ENCODE data around the gene XYLB.
"Not testable (repeated sequence)": the region's sequence is repeated elsewhere in the genome, so short reads cannot be mapped to it uniquely, and the experiment has no call there.

The XYLB gene

DNA sequence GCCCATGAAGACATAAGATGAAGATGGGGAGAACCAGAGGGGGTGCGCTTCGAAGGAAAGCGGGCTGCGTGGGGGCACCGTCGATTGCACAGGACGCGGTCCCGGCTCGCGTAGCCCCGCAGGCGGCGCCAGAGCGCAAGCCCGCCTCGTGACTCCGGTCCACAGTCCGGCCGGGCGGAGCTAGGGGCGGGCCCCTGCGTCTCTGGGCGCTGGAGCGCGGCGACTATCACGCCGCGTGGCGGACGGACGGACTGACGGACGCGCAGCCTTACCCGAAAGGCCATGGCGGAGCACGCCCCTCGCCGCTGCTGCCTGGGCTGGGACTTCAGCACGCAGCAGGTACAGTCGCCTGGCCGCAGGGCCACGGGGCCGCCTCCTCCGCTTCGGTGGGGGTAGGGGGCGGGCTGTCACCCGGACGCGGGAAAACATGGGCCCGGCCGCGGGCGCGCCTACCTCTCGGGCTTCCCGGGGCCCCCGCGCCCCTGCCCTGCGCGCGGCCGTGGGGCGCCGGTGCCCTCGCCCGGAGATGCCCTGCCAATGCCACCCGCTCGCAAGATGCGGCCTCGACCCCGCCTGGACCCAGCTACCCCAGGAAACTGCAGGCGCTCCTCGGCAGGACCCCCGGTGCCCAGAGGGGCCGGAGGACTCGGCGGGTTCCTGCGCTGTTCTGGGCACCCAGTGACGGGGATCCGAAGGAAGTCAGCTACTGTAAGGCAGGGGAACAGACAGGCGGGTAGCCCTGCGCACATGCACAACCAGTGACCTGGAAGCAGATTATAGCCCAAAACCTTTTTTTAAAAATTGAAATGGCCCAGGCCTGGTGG is at the start of gene XYLB:
XYLB (plus strand) TSS at position 199 of the 824 bp plus-strand sequence; CDS start at position 283, 84 bp downstream.
- peak; percentile 47 to 53 for DNase-seq (ENCODE audit: low read depth in 2 of 2)

DNA sequence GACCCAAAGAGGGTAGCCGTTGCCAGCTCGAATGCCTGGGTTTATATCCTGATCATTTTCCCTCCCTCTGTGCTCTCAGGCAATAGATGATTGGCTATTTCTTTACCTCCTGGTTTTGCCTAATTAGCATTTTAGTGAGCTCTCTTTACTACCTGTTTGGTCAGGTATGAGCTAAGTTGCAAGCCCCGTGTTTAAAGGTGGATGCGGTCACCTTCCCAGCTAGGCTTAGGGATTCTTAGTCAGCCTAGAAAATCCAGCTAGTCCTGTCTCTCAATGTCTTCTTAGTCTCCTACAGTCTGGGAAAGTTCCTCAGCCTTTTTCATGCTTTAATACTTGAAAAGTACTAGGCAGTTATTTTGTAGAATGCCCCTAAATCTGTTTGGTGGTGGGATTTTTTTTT is 49.5 kb upstream of the XYLB start:
- not testable (repeated sequence) for DNase-seq (ENCODE audit: low read depth in 2 of 2)

DNA sequence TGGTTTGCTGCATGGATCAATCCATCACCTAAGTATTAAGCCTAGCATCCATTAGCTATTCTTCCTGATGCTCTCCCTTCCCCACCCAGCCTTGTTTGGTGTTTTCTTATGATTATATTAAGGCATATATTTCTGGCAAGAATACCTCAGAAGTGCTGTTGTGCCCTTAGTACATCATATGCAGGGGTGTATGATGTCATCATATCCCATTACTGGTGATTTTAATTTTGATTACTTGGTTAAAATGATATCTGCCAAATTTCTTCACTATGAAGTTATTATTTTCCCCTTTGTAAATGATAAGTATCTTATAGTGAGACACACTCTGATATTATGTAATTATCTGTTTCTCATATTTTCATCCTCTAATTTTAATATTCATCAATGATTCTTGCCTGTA is 49.0 kb upstream of the XYLB start:
- no peak for DNase-seq (ENCODE audit: low read depth in 2 of 2)

DNA sequence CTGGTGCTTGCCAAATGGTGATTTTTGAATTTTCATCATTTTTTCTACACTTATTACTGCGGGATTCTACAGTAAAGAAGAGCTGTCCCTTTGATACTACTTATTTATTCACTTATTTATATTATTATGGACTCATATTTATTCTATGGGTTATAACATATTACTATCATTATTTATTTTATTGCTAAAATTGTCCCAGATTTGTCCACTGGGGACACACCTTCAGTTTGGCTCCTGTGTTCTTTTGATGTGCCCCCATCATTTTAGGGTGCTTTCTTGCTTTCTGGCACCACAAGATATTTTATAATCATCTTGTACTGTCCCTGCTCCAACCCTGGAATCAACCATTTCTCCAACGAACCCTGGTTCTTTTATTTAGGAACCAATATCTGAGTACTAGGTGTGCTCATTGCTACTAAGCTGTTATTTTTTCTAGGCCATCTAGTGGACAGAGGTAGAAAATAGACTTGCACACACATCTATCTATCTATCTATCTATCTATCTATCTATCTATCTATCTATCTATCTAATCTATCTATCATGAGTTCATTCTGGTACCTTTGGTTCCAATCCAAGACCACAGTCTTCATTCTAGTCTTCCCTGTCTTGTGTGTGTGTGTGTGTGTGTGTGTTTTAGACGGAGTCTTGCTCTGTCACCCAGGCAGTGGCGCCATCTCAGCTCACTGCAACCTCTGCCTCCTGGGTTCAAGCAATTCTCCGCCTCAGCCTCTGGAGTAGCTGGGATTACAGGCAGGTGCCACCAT is 48.5 kb upstream of the XYLB start:
- no peak for DNase-seq (ENCODE audit: low read depth in 2 of 2)

DNA sequence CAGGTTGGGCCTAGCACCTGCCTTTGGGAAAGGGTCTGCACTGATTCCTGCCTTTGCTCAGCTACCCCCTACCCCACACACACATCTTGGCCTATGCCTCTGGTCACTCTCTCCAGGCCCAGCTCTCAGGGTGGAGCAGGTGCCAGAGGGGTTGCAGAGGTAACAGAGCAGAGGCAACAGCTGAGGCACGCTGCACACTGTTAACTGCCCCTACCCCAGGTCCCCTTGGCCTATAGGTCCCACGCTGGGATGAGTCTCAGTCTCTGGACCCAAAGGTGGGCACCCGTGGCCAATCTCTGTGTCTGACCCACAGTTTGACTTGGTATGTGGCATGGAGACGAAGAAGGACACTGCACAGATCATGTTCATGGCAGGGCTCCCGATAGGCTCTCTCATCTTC is 39.6 kb upstream of the XYLB start:
- DNase-seq (ENCODE audit: low read depth in 2 of 2): no peak

DNA sequence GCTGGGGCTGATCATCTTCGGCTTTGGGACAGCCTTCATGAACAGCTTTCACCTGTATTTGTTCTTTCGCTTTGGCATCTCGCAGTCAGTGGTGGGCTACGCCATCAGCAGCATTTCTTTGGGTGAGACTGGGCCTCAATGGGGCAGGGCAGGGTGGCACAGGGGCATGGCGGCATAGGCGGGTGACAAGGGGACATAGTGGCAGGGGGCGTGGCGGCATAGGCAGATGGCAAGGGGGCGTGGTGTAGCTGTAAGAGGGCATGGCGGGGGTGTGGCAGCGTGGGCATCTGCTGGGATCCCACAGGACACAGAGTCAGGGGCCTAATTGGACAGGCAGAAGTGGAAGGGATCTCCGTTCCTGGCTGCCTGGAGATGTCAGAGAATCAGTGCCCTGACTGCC is 39.0 kb upstream of the XYLB start:
- DNase-seq (ENCODE audit: low read depth in 2 of 2): no peak

DNA sequence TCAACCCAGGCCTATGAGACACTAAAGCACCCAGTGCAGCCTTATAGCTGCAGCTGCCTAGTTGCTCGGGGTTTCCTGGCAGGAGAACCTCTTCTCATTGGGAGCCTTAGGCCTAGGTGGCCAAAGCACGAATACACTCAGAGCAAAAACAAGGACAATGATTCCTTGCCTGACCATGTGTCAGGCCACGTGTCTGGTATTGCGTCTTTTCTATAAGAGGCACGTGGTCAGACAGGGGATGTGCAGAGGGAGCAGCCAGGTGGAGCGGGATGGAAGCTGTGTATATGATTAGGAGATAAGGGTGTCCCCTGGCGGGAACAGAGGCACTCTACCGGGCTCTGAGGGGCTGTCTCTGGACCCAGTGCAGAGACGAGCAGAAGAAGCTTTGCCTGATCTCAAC is 38.1 kb upstream of the XYLB start:
- DNase-seq (ENCODE audit: low read depth in 2 of 2): no peak

DNA sequence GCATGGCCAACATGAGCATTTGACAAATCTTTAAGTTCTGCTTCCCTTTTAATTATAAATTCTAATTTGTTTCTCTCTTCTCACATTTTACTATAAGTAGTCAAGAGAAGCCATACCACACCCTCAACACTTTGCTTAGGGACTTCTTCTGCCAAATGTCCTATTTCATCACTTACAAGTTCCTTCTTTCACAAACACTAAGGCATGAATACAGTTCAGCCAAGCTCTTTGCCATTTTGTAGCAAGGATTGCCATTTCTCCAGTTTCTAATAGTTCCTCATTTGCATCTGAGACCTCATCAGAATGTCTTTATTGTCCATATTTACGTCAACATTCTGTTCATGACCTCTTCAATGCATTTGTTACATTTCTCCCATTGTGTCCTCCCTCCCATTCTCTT is 35.1 kb upstream of the XYLB start:
- no peak for DNase-seq (ENCODE audit: low read depth in 2 of 2)

DNA sequence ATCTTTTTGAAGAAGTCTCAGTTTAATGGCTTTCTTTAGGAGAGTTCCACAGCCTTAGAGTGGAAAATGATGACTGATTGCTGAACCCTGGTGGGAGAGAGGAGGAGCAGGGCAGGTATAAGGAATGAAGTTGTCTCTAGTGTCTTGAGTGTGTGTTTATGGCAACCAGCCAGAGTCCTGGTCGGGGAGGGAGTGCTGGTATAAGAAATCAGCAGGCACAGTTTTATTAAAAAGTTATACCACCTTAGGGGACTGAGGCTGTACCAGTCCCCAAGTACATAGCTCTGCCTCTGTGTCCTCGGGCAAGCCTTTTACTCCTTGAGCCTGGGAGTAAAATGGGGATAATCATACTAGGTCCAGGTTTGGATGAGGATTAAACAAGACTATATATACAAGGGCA is 34.6 kb upstream of the XYLB start:
- no peak for DNase-seq (ENCODE audit: low read depth in 2 of 2)

DNA sequence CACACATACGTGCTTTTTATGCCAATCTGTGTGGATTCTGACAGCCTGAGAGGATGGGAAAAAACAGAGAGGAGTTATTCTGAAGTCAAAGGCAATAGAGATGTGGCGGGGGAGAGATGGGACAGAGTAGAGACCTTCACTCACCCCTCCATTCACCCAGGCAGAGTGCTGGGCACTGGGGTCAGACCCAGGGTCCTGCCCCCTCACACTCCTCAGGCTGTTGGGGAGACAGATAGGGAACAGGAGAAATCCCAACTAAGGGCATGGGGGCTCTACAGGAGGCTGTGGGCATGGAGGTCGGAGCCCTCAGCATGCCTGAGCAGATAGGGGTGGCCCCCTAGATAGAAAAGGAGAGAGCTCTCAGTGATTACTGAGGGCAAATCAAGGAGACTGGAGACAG is 34.2 kb upstream of the XYLB start:
- no peak for DNase-seq (ENCODE audit: low read depth in 2 of 2)

DNA sequence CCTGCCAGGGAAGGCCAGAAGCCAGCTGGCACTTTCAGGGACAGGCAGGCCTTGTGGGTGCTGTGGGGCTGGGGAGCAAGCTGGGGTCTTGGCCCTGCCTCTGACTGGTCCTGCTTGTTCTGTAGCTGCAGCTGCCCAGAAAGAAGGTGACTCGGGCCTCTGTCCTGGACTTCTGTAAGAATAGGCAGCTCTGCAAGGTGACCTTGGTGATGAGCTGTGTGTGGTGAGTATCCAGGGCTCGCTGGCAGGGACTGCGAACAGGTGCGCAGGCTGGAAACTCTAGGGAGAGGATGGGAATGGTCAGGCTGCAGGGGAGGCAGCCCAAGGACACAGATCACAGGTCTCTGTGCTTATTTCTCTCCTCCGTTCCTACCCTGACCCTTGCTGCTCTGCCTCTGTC is 33.3 kb upstream of the XYLB start:
- no peak for DNase-seq (ENCODE audit: low read depth in 2 of 2)

DNA sequence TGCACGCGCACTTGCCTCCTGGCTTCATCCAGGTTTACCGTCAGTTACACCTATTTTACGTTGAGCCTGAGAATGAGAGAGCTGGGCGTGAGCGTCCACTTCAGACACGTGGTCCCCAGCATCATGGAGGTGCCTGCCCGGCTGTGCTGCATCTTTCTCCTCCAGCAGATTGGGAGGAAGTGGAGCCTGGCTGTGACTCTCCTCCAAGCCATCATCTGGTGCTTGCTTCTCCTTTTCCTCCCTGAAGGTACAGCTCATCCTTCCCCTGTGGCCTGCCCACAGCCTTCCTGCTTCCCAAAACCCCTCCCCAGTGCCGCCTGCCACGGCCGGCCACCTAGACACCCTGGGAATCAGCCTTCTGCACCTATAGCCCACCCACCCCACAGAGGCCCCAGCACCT is 32.9 kb upstream of the XYLB start:
- DNase-seq (ENCODE audit: low read depth in 2 of 2): no peak

DNA sequence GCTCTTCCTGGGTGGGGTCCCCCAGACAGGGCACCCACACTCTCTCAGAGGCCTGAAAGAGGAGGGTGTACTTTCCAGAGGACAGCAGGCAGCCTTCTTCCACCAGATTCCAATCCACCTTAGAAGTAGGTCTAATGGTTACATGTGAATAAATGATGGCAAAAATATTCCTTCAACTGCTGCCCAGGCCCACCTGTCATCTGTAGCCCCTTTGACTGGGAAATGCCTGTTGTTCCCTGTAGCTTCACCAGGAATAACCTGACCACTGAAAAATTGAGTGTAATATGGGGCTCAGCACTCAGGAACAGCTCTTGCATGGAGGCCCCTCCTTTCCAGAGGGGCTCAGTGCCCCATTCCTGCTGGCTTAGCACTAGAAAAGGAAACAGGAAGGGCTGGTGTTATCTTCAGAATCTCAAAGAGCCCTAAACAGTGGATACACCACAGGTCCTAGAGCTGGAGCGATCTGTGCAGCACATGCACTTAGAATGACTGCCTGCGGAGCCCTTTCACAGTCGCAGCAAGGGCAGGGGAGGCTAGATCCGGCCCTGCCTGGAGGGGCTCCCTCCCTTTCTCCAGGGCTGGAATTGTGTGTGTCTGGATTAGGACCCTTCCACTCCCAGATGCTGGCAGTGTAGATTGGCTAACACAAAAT is 32.3 kb upstream of the XYLB start:
- DNase-seq (ENCODE audit: low read depth in 2 of 2): no peak

DNA sequence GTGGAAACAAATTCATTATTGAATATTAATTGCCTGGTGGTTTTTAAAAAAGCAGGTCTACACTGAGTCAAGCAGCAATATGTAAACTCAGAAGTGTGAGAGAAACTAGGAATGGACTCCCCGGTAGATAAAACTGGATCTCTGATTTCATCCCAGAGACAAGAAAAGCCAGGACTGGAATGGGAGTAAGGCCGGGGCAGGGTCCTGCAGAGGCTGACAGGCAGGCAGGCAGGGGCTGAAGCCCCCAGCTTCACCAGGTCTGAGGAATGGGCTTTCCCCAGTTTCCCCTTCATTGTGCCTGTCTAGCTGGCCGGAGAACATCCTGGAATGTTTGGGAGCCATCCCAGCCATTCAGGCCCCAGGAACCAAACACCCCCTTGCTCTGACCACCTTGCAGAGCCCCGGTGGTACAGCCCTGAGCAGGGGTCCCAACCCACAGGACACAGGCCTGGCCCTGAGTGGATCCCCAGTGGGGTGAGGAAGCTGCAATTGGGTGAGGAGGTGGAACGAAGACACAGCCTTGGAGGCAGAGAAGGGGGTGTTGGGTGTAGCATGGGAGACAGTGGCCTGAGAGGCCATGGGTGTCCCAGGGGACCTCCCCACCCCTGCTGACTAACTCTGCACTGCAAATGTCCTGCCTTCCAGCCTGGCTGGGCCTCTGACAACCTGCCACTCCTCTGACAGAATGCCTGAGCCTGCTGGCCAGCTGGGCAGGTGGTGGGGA is 31.7 kb upstream of the XYLB start:
- no peak for DNase-seq (ENCODE audit: low read depth in 2 of 2)

DNA sequence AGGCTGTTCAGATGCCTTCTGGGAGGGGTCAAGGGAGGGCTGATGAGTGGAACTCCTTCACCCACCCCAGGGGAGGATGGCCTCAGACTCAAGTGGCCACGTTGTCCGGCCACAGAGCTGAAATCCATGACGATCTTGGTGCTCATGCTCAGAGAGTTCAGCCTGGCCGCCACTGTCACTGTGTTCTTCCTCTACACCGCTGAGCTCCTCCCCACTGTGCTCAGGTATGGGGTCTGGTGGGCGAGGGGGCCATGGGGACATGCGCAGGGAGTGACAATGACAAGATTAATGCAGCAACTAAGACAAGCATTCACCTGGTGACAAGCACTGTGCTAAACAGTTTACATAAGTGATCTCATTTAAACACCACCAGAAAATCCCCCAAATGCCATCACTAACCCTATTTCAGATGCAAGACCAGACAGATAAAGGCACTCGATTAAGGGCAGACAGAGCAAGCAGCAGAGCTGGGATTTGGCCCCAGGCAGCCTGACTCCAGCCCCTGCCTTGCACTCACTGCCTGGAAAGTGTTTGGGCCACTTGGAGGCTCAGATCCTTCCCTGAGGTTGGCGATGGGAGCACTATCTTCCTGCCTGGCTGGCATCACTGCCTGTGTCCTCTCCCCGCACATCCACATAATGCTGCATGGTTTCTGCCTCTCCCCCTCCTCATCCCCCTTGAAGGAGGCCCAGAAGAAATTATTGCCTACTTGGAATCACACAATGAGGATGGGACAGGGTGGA is 30.9 kb upstream of the XYLB start:
- DNase-seq (ENCODE audit: low read depth in 2 of 2): no peak

DNA sequence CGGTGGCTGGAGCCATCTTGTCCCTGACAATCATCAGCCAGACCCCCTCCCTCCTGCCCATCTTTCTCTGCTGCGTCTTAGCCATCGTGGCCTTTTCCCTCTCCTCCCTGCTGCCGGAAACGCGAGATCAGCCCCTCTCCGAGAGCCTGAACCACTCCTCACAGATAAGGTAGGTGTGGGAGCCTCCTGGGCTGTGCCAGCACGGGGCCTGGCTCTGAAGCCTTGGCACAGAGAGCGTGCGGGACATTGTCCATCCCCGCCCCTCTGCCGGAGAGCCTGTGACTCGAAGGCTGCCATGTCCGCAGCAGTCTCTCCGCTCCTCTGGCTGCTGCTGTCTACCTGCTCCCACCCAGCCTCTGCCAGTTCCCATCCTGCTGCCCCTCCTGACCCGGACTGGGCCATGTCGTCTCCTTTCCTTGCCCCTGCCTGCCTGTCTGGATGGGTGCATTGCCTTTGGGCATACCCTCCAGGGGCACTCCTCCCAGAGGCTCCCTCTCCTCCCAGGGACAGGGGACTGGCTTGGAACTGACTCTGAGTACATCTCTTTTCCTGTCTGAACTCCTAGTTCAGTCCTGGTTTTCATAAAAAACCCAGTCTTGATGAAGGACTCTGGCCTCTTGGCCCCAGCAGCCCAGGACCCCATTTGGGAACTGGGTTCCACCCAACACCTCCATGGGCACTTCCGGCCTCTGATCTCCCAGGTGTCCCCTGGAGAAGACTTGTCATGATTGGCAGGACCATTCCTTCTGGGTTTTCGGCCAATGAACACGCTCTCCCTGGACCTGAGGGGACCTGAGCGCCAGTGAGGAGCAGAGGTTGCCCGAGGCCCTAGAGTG is 30.0 kb upstream of the XYLB start:
- DNase-seq (ENCODE audit: low read depth in 2 of 2): no peak

DNA sequence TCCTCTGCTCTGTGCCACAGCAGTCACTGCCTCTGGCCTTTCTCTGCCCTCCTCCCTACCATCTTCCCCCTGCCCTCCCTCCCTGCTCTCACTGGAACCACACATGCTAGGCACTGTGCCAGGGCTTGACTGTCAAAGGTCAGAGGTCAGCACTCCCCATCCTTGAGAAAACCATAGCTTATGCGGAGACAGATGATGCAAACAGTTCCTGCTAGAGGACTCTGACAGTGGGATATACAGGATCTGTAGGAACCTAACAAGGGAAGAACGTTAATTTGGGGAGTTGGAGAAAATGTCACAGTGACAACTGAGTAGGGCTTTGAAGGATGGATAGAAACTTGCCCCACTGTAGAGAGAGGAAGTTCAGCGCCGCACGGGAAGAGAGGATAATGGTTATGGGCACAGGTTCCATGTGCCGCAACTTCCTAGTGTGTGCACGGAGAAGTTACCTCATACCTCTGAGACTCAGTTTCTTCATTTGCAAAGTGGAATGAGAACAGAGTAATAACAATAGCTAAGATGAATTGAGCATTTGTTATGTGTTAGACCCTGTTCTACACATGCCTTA is 29.3 kb upstream of the XYLB start:
- DNase-seq (ENCODE audit: low read depth in 2 of 2): no peak

DNA sequence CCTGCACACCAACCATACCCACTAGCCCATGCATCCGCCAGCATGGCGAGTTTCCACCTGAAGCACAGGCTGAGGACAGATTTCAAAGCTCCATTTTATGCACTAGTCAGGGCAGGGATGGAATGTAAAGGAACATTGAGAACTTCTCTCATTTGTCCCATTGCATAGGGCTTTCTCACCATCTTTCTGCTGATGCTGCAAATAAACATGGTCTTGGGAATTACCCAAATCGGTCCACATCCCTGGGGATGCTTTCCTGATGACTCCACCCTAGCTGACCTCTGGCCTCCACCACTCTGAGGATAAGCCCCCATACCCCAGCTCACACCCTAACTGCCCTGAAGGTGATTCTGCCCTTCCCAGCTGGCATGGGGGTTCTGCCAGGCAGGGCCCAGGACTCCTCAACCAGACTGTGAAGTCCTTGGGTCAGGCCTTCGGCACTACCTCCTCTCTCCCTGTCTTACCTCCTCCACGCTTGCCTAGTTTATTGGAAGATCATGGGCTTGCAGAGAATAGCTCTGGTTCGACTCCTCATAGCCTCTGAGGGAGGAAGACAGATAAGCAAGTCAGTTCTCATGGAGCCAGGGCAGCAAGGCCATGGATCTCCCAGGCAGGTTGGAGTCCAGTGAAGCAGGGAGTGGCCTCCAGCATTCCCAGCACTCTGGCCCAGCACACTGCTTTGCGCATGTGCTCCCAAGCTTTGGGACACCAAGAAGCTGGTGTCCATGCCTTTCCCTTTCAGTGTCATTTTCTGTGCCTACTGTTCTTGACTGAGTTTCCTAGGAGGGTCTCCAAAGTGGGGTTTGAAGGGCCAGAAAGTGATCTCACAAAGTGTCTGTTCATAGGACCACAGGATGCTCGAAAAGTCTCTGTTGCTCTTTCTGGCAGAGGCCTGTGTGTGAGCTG is 27.6 kb upstream of the XYLB start:
- DNase-seq (ENCODE audit: low read depth in 2 of 2): no peak

DNA sequence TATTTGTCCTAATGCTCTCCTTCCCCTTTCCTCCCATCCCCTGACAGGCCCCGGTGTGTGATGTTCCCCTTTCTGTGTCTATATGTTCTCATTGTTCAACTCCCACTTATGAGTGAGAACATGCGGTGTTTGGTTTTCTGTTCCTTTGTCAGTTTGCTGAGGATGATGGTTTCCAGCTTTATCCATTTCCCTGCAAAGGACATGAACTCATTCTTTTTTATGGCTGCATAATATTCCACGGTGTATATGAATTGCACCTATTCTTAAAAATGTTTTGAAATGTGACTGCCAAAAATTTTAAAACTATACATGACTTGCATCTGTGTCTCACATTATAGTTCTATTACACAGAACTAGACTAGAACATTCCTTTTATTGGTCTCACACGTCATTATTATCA is 25.9 kb upstream of the XYLB start:
- DNase-seq (ENCODE audit: low read depth in 2 of 2): not testable (repeated sequence)
